NB4 (cell line): ENCODE data around the gene NELL1.

Experiments
- CTCF ChIP-seq: IDR thresholded peaks from one replicate; pipeline ENCODE4 v1.5.1; 2012; ENCODE audit warnings: low read depth, low read length
- POLR2A ChIP-seq: IDR thresholded peaks from 2 replicates; pipeline ENCODE4 v1.6.1; 2011; ENCODE audit warnings: mild to moderate bottlenecking; ENCODE audit not compliant: insufficient read length; ENCODE audit errors: extremely low read depth

GRCh38 chr11:20991471-20991870 lies 322.1 kb downstream of the NELL1 start:
- TF ChIP-seq CTCF (no peak), POLR2A (no peak)
